Loucy (cell line): ENCODE data around the gene GLRA1.

Experiments used
- H2AFZ ChIP-seq: fragments of 200-600 bp; sonication (generic); 2 replicates; pipeline ENCODE4 v1.6.0; 2016; ENCODE audit warnings: antibody characterized with exemption, mild to moderate bottlenecking, low read length, moderate library complexity
- H3F3A ChIP-seq: fragments of 200-600 bp; 2 replicates; pipeline ENCODE4 v1.6.0; 2016; ENCODE audit warnings: antibody characterized with exemption, low read depth, mild to moderate bottlenecking
- H3K27me3 ChIP-seq: fragments of 200-600 bp; sonication (generic); 2 replicates; pipeline ENCODE4 v1.6.1; 2014; ENCODE audit warnings: low read length, mild to moderate bottlenecking; ENCODE audit not compliant: insufficient read depth, poor library complexity, severe bottlenecking
- H3K36me3 ChIP-seq: fragments of 200-600 bp; sonication (generic); 2 replicates; pipeline ENCODE4 v1.6.1; 2016; ENCODE audit warnings: low read length; ENCODE audit not compliant: insufficient read depth
- H3K4me1 ChIP-seq: fragments of 200-600 bp; sonication (generic); 2 replicates; pipeline ENCODE4 v1.5.1; 2014; ENCODE audit warnings: low read length, mild to moderate bottlenecking; ENCODE audit not compliant: insufficient read depth, poor library complexity, severe bottlenecking
- H3K4me2 ChIP-seq: fragments of 200-600 bp; sonication (generic); 2 replicates; pipeline ENCODE4 v1.6.0; 2014; ENCODE audit warnings: antibody characterized with exemption, low read length, low read depth, mild to moderate bottlenecking; ENCODE audit not compliant: poor library complexity, severe bottlenecking
- H3K4me3 ChIP-seq: fragments of 200-600 bp; sonication (generic); 2 replicates; pipeline ENCODE4 v1.5.1; 2014; ENCODE audit warnings: low read length, mild to moderate bottlenecking, mixed read lengths; ENCODE audit not compliant: poor library complexity, severe bottlenecking
- H3K79me2 ChIP-seq: fragments of 200-600 bp; sonication (generic); 2 replicates; pipeline ENCODE4 v1.6.1; 2014; ENCODE audit warnings: low read length; ENCODE audit not compliant: insufficient read depth
- H3K9ac ChIP-seq: fragments of 200-600 bp; sonication (generic); 2 replicates; pipeline ENCODE4 v1.6.0; 2014; ENCODE audit warnings: mild to moderate bottlenecking, low read depth, low read length, moderate library complexity; ENCODE audit not compliant: poor library complexity, severe bottlenecking
- H3K9me2 ChIP-seq: fragments of 200-600 bp; sonication (generic); replicated peaks from 2 replicates; pipeline ENCODE4 v1.6.1; 2016; ENCODE audit warnings: low read depth, low read length, mixed read lengths
- H3K9me3 ChIP-seq: fragments of 200-600 bp; sonication (generic); 2 replicates; pipeline ENCODE4 v1.6.1; 2014; ENCODE audit warnings: mild to moderate bottlenecking, antibody characterized with exemption, low read length, low read depth; ENCODE audit not compliant: insufficient read depth
- H4K20me1 ChIP-seq: fragments of 200-600 bp; sonication (generic); 2 replicates; pipeline ENCODE4 v1.6.0; 2014; ENCODE audit warnings: antibody characterized with exemption, low read length, mild to moderate bottlenecking; ENCODE audit not compliant: insufficient read depth, poor library complexity, severe bottlenecking
- EZH2phosphoT487 ChIP-seq: fragments of 200-600 bp; IDR thresholded peaks from 2 replicates; pipeline ENCODE4 v1.6.1; 2018; ENCODE audit warnings: antibody characterized with exemption, mild to moderate bottlenecking, moderate library complexity, borderline replicate concordance
- TF ChIP-seq, protein P1 (sequence below): fragments of 200-600 bp; sonication (generic); conservative IDR thresholded peaks from 2 replicates; pipeline ENCODE4 v1.5.1; 2014; ENCODE audit warnings: mild to moderate bottlenecking, antibody characterized with exemption, low read length

Gene GLRA1

DNA sequence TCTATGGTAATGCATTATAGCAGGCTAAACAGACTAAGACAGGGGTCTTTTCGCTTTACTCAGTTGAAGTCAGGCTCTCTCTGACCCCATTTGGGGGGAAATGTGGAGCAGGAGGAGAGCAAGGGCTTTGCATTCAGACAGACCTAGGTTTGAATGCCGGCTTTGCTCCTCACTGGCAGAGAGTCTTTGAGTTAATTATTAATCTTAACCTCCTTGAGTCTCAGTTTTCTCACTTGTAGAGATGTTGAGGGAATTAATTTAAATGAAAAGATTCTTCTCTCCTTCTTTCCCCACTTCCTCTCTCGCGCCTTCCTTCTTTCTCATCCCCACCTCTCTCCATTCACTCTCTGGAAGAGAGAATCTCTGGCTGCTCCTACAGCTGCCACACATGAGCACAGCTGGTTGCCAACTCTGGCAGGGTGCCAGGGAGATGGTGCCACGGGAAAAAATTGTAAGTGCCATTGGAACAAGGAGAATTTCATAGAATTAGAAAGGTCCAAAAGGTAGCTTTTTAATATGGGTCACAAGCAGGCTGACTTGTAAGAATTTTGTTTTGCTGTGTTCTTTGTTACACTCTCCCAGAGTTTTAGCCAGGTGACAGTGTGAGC, 25.2 kb upstream of the GLRA1 start:
- no peak for TF ChIP-seq EZH2phosphoT487
- TF ChIP-seq, protein P1, sequence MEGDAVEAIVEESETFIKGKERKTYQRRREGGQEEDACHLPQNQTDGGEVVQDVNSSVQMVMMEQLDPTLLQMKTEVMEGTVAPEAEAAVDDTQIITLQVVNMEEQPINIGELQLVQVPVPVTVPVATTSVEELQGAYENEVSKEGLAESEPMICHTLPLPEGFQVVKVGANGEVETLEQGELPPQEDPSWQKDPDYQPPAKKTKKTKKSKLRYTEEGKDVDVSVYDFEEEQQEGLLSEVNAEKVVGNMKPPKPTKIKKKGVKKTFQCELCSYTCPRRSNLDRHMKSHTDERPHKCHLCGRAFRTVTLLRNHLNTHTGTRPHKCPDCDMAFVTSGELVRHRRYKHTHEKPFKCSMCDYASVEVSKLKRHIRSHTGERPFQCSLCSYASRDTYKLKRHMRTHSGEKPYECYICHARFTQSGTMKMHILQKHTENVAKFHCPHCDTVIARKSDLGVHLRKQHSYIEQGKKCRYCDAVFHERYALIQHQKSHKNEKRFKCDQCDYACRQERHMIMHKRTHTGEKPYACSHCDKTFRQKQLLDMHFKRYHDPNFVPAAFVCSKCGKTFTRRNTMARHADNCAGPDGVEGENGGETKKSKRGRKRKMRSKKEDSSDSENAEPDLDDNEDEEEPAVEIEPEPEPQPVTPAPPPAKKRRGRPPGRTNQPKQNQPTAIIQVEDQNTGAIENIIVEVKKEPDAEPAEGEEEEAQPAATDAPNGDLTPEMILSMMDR, result no peak
- no peak overlapping the region for H3K4me3 ChIP-seq
- no peaks in the 10 kb centered on the region for H4K20me1 ChIP-seq
- H3K27me3 ChIP-seq, result no peaks in the 10 kb centered on the region
- no peaks in the 10 kb centered on the region for H3K4me1 ChIP-seq
- H3K36me3 ChIP-seq, result no peaks in the 10 kb centered on the region
- no peak overlapping the region for H3K4me2 ChIP-seq
- H3K9me3 ChIP-seq, result no peaks in the 10 kb centered on the region
- no peaks in the 10 kb centered on the region for H3K79me2 ChIP-seq
- H3K9ac ChIP-seq, result no peak overlapping the region
- H3K9me2 ChIP-seq, result no peaks in the 10 kb centered on the region
- no peaks in the 10 kb centered on the region for H3F3A ChIP-seq
- H2AFZ ChIP-seq, result no peak overlapping the region

DNA sequence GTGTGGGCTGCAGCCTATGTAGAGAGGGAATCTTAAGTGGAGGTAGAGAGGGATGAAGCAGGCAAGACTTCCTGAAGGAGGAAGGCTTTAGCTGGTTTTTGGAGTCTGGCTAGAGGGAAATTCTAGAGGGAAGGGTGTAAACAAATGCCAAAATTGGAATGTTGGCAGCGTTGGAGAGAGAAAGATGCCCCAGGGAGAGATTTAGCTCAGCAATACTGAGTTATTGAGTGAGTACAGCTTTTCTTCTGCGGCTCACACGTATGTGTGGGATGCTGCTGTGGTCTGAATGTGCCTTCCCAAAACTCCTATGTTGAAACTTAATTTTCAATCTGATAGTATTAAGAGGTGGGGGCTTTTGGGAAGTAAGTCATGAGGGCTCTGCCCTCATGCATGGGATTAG, 24.5 kb upstream of the GLRA1 start:
- H3K9me3 ChIP-seq, result no peaks in the 10 kb centered on the region
- H4K20me1 ChIP-seq, result no peaks in the 10 kb centered on the region
- no peak overlapping the region for H2AFZ ChIP-seq
- H3K27me3 ChIP-seq, result no peaks in the 10 kb centered on the region
- no peaks in the 10 kb centered on the region for H3F3A ChIP-seq
- no peaks in the 10 kb centered on the region for H3K9me2 ChIP-seq
- H3K4me3 ChIP-seq, result no peak overlapping the region
- no peak for TF ChIP-seq EZH2phosphoT487
- TF ChIP-seq, protein P1, result no peak
- no peak overlapping the region for H3K9ac ChIP-seq
- no peaks in the 10 kb centered on the region for H3K36me3 ChIP-seq
- H3K4me2 ChIP-seq, result no peak overlapping the region
- no peaks in the 10 kb centered on the region for H3K4me1 ChIP-seq
- no peaks in the 10 kb centered on the region for H3K79me2 ChIP-seq

- no peak overlapping the region for H3K4me3 ChIP-seq
- TF ChIP-seq EZH2phosphoT487, result no peak
- no peaks in the 10 kb centered on the region for H4K20me1 ChIP-seq
- H3K36me3 ChIP-seq, result no peaks in the 10 kb centered on the region
- no peaks in the 10 kb centered on the region for H3K9me3 ChIP-seq
- no peaks in the 10 kb centered on the region for H3K79me2 ChIP-seq
- H3K4me2 ChIP-seq, result no peak overlapping the region
- H3K4me1 ChIP-seq, result no peaks in the 10 kb centered on the region
- no peaks in the 10 kb centered on the region for H3F3A ChIP-seq
- H2AFZ ChIP-seq, result no peak overlapping the region
- no peaks in the 10 kb centered on the region for H3K27me3 ChIP-seq
- H3K9me2 ChIP-seq, result no peaks in the 10 kb centered on the region
- no peak overlapping the region for H3K9ac ChIP-seq
Measured at GRCh38 chr5:151947931-151948608, 23.4 kb upstream of the GLRA1 start.
